DND-41 (cell line): ENCODE results near the gene NTN1.

Experiments
- CTCF ChIP-seq: IDR thresholded peaks from 2 replicates; pipeline ENCODE4 v1.5.1; 2012; ENCODE audit warnings: borderline replicate concordance, low read length, moderate library complexity, mild to moderate bottlenecking; ENCODE audit not compliant: poor library complexity, severe bottlenecking; ENCODE audit errors: extremely low read depth
- EZH2 ChIP-seq: IDR thresholded peaks from 3 replicates; pipeline ENCODE4 v1.6.1; 2012; ENCODE audit warnings: borderline replicate concordance, low read depth, mild to moderate bottlenecking, moderate library complexity, low read length, inconsistent platforms; ENCODE audit not compliant: severe bottlenecking

GRCh38 chr17:9218911-9219310 lies 197.6 kb downstream of the NTN1 start:
- no peak for TF ChIP-seq CTCF
- no peak for TF ChIP-seq EZH2
